Choroid plexus epithelial cell (primary cell): ENCODE data around the gene ANKHD1.

Experiments used
- DNase-seq: peaks from one replicate; pipeline ENCODE4 v3.0.0-alpha.2; 2010; ENCODE audit warnings: low read depth
- H3K4me3 ChIP-seq: 2 replicates; pipeline ENCODE4 v1.5.1; 2011; ENCODE audit warnings: low read depth, mild to moderate bottlenecking, control low read depth, low read length, moderate library complexity
- CTCF ChIP-seq: conservative IDR thresholded peaks from 2 replicates; pipeline ENCODE4 v1.5.1; 2011; ENCODE audit warnings: low read depth, mild to moderate bottlenecking, control low read depth, inconsistent platforms, low read length, moderate library complexity

The ANKHD1 gene

GRCh38 chr5:140401362-140402257 is at the start of gene ANKHD1:
TSS of gene ANKHD1 (plus strand) at chr5:140401833. CDS start at chr5:140401968, 135 bp downstream.
- peak within 1 kb of the TSS; percentile 97 for H3K4me3 ChIP-seq
- DNase-seq, result peak; percentile 100
- TF ChIP-seq CTCF, result no peak

GRCh38 chr5:140355546-140355945 is 46.1 kb upstream of the ANKHD1 start:
- DNase-seq, result no peak
- no peak for TF ChIP-seq CTCF
- H3K4me3 ChIP-seq, result no peak overlapping the region

- no peak for DNase-seq
- no peak overlapping the region for H3K4me3 ChIP-seq
- no peak for TF ChIP-seq CTCF
These were observed 44.5 kb upstream of the ANKHD1 start for GRCh38 chr5:140356853-140357725.

- peak overlapping the region; percentile 17 for H3K4me3 ChIP-seq
These were observed 43.9 kb upstream of the ANKHD1 start for GRCh38 chr5:140357726-140358093.

GRCh38 chr5:140358738-140359310 is 42.8 kb upstream of the ANKHD1 start:
- peak; percentile 63 for DNase-seq
- TF ChIP-seq CTCF, result peak; percentile 74
- H3K4me3 ChIP-seq, result no peak overlapping the region

More at GRCh38 chr5:140357726-140358093, 43.9 kb upstream of the ANKHD1 start:
- DNase-seq, result peak; percentile 94
- TF ChIP-seq CTCF, result peak; percentile 94

- H3K4me3 ChIP-seq, result no peak within 1 kb of the TSS
- no peak for TF ChIP-seq CTCF
- no peak for DNase-seq
These were observed 41.5 kb upstream of the ANKHD1 start, which contains the start of gene SLC4A9 for GRCh38 chr5:140360101-140360500. TSS of gene SLC4A9 (plus strand) at chr5:140360194. CDS start at chr5:140360237, 43 bp downstream.
